Chondrocyte (in vitro differentiated cells): ENCODE results near the gene CNPY1. TPM values are rescaled to one million over a fixed set of nuclear protein-coding genes. Genes with fewer than 3 reads are reported as not detected.

Experiments used
- DNase-seq: peaks from one replicate; pipeline ENCODE4 v3.0.0; 2021; ENCODE audit warnings: mixed read lengths, low spot score
- H3K27ac Mint-ChIP-seq: one replicate; pipeline ENCODE4 v1.8.0; 2021; ENCODE audit warnings: mild to moderate bottlenecking, moderate library complexity, mixed read lengths; ENCODE audit not compliant: unreplicated experiment
- H3K27me3 Mint-ChIP-seq: 2 replicates; pipeline ENCODE4 v1.8.0; 2021; ENCODE audit warnings: low read depth, mixed read lengths
- H3K36me3 Mint-ChIP-seq: 2 replicates; pipeline ENCODE4 v1.8.0; 2021; ENCODE audit warnings: low read depth, mixed read lengths
- H3K4me1 Mint-ChIP-seq: 2 replicates; pipeline ENCODE4 v1.8.0; 2021; ENCODE audit warnings: low read depth, mild to moderate bottlenecking, mixed read lengths
- H3K4me3 Mint-ChIP-seq: one replicate; pipeline ENCODE4 v1.8.0; 2021; ENCODE audit warnings: mild to moderate bottlenecking, moderate library complexity, mixed read lengths; ENCODE audit not compliant: unreplicated experiment
- H3K9me3 Mint-ChIP-seq: 2 replicates; pipeline ENCODE4 v1.8.0; 2021; ENCODE audit warnings: low read depth, mixed read lengths
- CTCF ChIP-seq: fragments of 200-600 bp; sonication (generic); IDR thresholded peaks from 2 replicates; pipeline ENCODE4 v1.5.0; 2021; ENCODE audit warnings: antibody characterized with exemption, mild to moderate bottlenecking, moderate library complexity
- total RNA-seq: library from RNA; stranded (reverse); gene quantifications from 3 replicates; pipeline ENCODE4 v1.2.1, GENCODE V29; 2021

The CNPY1 gene
- total RNA-seq, 1 donor from 2014 or later, result not detected

GRCh38 chr7:155510975-155511701 is 35.2 kb downstream of the CNPY1 start:
- Mint-ChIP-seq H3K27me3 (peaks cover 77% of the 10 kb centered on the region), H3K9me3 (no peaks in the 10 kb centered on the region), H3K4me1 (peaks cover 18% of the 10 kb centered on the region), H3K4me3 (no peak overlapping the region), H3K36me3 (peaks cover 5% of the 10 kb centered on the region), H3K27ac (no peak overlapping the region)
- TF ChIP-seq CTCF, result no peak
- DNase-seq, result no peak

- Mint-ChIP-seq H3K27ac (no peak overlapping the region), H3K4me1 (peaks cover 18% of the 10 kb centered on the region), H3K4me3 (peak overlapping the region; percentile 54), H3K9me3 (no peaks in the 10 kb centered on the region), H3K27me3 (peaks cover 77% of the 10 kb centered on the region), H3K36me3 (peaks cover 5% of the 10 kb centered on the region)
- TF ChIP-seq CTCF, result peak; percentile 20
- DNase-seq, result no peak
Observed at GRCh38 chr7:155509725-155510551, 36.4 kb downstream of the CNPY1 start.

- DNase-seq, result no peak
- TF ChIP-seq CTCF, result no peak
Observed at GRCh38 chr7:155509359-155509724, 37.0 kb downstream of the CNPY1 start.

GRCh38 chr7:155508376-155509358 is 37.7 kb downstream of the CNPY1 start:
- H3K27me3 Mint-ChIP-seq, result peaks cover 82% of the 10 kb centered on the region
- no peaks in the 10 kb centered on the region for H3K9me3 Mint-ChIP-seq
- no peak for DNase-seq
- peaks cover 18% of the 10 kb centered on the region for H3K4me1 Mint-ChIP-seq
- no peak for TF ChIP-seq CTCF
- H3K4me3 Mint-ChIP-seq, result peak overlapping the region; percentile 40
- H3K27ac Mint-ChIP-seq, result no peak overlapping the region
- H3K36me3 Mint-ChIP-seq, result peaks cover 5% of the 10 kb centered on the region

More at GRCh38 chr7:155509359-155509724, 37.0 kb downstream of the CNPY1 start:
- H3K9me3 Mint-ChIP-seq, result no peaks in the 10 kb centered on the region
- H3K4me1 Mint-ChIP-seq, result peaks cover 18% of the 10 kb centered on the region
- H3K27me3 Mint-ChIP-seq, result peaks cover 80% of the 10 kb centered on the region
- H3K36me3 Mint-ChIP-seq, result peaks cover 5% of the 10 kb centered on the region
- peak overlapping the region; percentile 40 for H3K4me3 Mint-ChIP-seq
- H3K27ac Mint-ChIP-seq, result no peak overlapping the region
